Fibroblast of skin of left quadriceps (primary cell): ENCODE data around the gene BCOR.
A peak's percentile ranks its signal among the peaks of the same experiment; 100 is the strongest.

ENCODE experiments used
- DNase-seq, 2 experiments: peaks; one replicate each; pipeline ENCODE4 v3.0.0-alpha.2; 2013; ENCODE audit warnings: low read depth in 2 of 2

Gene BCOR

GRCh38 chrX:40097504-40098263 lies at the start of gene BCOR:
BCOR (minus strand) TSS chrX:40097958; CDS start chrX:40077929, 20,029 bp downstream.
- DNase-seq = no peak

- DNase-seq = no peak
Observed at GRCh38 chrX:40147126-40147952, 49.6 kb upstream of the BCOR start.

DNA sequence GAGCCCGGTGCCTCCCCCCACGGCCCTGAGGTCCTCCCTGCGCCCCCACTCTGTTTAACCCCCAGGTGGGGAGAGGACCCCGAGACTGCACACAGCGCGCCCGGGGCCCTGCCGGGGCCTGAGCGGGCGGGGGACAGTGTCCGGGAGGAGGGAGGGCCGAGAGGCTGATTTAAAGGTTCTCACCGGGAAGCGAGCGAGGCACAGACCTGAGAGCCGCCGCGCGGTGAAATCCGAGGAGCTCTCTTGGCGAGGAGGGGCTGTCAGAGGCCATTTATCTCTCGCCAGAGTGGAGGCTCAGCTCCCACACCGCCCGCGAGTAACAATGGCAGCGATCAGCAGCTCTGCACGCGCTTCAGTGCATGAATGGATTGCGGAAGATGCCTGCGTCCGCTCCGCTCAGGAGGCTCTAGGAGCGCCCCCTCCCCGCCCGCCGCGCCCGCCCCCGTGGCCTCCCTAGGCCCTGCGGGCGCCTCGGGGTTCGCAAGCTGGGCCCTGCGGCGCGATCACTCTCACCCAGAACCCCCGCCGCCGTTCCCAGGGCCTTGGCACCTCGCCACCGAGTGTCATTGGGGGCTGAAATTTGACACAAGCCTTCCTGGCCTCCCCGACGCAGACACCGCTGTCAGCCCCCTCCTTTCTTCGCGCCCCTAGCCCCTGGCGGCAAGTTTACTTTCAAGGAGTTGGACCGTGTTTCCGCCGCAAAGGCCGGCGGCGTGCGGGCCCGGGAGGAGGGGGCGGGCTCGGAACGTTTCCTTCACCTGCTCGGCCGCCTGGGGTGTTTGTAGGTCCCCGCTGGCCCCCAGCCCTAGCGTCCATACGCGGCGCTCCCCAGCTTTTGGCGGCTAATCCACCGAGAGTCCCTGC lies 48.7 kb upstream of the BCOR start:
- DNase-seq = no peak

- no peak for DNase-seq
Observed at GRCh38 chrX:40145923-40146261, 48.1 kb upstream of the BCOR start.

DNA sequence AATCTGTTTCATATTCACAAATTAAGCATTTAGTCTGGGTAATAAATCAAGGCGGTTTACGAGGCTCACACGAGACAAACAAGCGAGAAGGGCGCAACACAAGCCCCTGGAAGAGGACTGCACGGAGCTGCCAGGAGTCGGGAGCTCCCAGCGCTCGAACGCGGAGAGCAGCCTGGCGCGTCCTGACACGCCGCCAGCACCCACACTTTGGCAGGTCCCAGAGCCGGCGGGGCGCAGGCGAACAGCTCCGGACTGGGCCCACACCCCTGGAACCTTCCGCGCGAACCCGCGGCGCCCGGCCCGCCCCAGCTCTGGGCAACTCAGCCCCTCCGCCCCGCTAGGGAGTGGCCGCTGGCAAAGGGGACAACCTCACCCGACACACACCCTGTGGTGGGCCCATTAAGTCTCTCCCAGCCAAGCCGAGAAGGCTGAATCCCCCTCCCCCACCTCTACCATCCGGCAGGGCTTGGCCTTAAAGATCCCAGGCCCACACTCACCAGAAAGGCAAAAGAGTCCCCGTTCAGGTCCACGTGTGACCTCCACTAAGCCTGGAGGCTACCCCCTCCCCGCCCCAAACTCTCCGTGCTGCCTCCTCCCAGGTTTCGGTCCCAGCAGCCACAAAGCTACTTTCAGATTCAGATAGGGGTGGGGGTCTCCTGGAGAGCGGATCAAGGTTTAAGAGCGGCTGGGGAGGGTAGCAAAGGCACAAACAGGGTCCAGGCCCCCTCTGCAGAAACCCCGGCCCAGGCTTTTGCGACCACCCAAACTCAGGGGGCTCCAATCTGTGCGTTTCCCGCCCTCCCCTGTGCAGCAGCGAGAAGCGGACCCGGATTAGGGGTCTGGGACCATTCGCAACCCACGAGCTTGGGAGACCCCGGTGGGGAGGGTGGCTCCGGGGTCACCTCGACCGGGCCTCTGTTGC lies 47.5 kb upstream of the BCOR start:
- peak in 1 of 2 experiments; percentile 64 for DNase-seq

GRCh38 chrX:40144576-40144975 lies 46.8 kb upstream of the BCOR start:
- no peak for DNase-seq

DNA sequence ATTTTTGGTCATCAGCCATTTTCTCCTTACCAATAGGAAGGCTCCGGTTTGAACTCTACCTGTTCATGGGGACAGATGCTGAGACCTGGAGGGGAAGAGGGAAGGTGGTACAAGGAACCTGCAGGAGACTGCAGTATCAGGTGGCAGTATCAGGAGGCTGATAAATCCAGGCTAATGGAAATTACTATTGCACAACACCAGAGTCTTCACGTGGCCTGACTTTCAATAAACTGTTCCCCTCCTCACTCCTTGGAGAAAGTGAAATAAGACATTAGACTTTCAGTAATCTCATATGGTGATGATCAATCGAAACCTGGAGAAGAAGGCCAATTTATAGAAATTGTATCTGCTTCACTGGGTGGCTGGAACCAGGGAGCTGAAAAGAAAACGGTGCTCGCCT lies 46.2 kb upstream of the BCOR start:
- DNase-seq = no peak

GRCh38 chrX:40143001-40143400 lies 45.2 kb upstream of the BCOR start:
- DNase-seq = no peak

GRCh38 chrX:40142417-40142816 lies 44.7 kb upstream of the BCOR start:
- no peak for DNase-seq

GRCh38 chrX:40140706-40141499 lies 43.1 kb upstream of the BCOR start:
- no peak for DNase-seq

GRCh38 chrX:40132751-40133150 lies 35.0 kb upstream of the BCOR start:
- DNase-seq = no peak

GRCh38 chrX:40131654-40132337 lies 34.0 kb upstream of the BCOR start:
- no peak for DNase-seq

DNA sequence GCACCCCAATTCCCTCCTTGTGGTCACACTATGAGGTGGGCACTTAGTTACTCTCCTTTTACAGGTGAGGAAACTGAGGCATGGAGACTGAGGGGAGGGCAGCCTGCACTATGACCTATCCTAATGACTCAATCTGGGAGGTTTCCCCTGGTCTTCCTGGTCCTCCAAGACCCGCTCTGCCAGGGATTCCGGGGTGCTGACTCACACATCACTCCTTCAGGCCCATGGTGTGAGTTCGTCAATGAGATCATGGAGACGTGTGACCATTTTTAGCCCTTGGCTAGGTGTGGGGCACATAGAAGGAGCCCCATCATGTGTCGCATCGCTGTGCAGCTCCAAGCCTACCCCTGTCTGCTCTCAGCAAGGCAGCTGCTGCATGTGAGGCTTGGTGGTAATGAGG lies 32.4 kb upstream of the BCOR start:
- DNase-seq = no peak

DNA sequence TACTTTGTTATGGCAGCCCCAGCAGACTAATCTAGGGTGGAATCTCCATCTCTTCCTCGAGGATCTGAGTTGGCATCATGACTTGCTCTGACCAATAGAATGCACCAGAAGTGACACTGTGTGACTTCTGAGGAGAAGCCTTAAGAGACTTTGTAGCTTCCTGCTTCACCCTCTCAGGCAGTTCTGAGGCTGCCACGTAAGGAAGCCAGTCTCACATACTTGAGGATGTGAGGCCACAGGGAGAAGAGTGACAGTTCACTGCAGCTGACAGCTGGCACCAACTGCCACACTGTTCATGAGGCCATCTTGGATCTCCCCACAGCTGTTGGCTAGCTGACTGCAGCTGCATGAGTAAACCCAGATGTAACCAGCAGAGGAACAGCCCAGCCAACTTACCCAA lies 29.3 kb upstream of the BCOR start:
- DNase-seq = no peak

DNA sequence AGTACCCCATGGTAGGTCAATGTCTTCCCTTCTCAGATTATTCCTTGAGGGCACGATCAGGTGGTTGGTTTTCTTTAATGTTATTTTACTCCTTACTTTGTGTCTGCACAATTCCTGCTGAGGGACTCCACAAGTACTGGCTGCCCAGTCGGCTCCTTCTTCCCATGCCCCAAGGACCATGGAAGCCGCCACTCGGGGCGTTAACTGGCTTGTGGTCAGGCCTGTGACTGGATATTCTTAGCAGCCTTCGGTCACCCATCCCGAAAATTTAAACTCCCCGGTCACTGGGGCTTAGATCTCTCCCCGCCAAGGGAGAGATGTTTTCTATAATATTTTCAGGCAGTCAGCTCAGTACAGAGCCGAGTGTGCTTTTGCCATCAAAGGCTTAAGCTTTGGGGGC lies 24.7 kb upstream of the BCOR start:
- no peak for DNase-seq

GRCh38 chrX:40121618-40122017 lies 23.9 kb upstream of the BCOR start:
- DNase-seq = no peak

DNA sequence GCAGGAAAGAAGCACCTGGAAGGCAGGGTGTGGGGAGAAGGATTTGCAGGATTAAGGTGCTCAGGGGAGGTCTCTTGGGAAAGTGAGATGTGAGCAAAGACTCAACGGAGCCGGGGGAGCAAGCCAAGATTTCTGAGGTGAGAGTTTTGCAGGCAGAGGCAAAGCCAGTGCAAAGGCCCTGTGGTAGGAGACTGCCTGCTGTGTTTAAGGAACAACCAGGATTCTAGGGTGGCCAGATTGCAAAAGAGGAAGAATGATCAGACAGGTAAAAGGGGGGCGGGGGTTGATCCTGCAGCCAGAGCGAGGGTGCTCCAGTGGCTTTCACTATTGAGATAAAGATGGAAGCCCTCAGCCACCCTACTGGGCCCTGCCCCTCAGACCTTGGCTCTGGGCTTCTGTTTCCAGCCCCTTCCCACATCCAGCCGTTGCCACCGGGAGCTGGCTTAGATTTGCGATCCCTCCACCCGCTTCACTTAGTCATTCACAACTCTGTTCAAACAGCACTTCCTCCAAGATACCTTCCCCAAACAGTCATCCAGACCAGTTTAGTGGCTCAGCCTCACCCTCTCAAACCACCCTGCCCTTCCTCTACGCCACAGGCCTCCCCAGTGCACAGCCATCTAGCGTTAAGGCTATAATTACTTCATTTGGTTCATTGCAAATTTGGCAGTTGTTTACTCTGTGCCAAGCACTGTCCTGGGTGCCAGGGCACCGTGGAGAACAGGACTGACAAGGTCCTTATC lies 23.3 kb upstream of the BCOR start:
- DNase-seq = no peak

DNA sequence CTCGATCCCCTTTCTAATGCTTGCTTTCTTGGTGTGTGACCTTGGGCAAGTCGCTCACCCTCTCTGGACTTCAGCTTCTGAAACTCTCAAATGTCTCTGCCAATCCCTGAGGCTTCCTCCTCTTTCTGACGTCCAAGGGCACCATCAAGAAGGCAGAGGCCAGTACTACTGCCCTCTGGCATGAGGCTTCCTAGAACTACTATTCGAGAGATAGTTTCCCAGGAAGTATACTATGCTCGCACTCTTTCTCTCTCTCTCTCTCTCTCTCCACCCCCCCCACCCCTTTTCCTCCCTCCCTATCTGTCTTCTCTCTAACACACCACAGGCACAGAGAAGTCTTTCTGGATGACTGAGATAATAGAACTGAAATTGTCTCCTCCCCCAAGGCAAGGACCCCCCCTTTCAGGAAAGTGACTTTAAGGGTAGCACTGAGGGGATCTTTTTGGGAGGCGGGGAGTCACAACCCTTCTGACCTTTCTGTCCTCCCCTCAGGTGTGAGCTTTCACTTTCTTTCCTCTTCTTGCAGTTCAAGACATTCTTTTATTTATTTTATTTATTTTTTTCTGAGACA lies 20.0 kb upstream of the BCOR start:
- DNase-seq = no peak

GRCh38 chrX:40116925-40117324 lies 19.2 kb upstream of the BCOR start:
- DNase-seq = no peak
